Endothelial cell of umbilical vein (primary cell): ENCODE data around the gene NR0B1. TPM values are rescaled to one million over a fixed set of nuclear protein-coding genes. Genes with fewer than 3 reads are reported as not detected.

Experiments
- BruUV-seq: library from RNA; stranded (reverse); fragments of 400-500 nt; replicated peaks from 2 replicates; lab custom pipeline; 2021; lab: Mats Ljungman, UMichigan
- CTCF ChIA-PET: fragments of 300-600, 350-600 bp; sonication (Branson Sonifier 250); formaldehyde crosslinking; loops from one replicate; lab custom pipeline; 2021; ENCODE audit warnings: antibody characterized with exemption, inconsistent platforms; lab: Charles Lee
- POLR2A ChIA-PET: fragments of 300-600, 350-600 bp; sonication (Branson Sonifier 250); formaldehyde crosslinking; loops from one replicate; lab custom pipeline; 2021; ENCODE audit warnings: antibody characterized with exemption, inconsistent platforms; lab: Charles Lee
- DNase-seq: peaks from one replicate; pipeline ENCODE4 v3.0.0-alpha.2; 2011; ENCODE audit warnings: low read depth, low spot score
- FAIRE-seq: peaks from 2 replicates; lab custom pipeline; 2011; peaks lifted over from hg19 to GRCh38; lab: Jason Lieb, UNC
- H2AFZ ChIP-seq: 2 replicates; pipeline ENCODE4 v1.6.0; 2012; ENCODE audit warnings: low read depth, low read length, control low read depth, inconsistent platforms
- H3K27ac ChIP-seq: 2 replicates; pipeline ENCODE4 v1.5.1; 2011; ENCODE audit warnings: low read depth, mild to moderate bottlenecking, control low read depth, low read length, moderate library complexity; ENCODE audit not compliant: insufficient read depth
- H3K27me3 ChIP-seq, 2 experiments: 2 replicates each; pipeline versions ENCODE4 v1.6.0 to v1.6.1; 2011; ENCODE audit warnings: low read length in 2 of 2, mixed read lengths in 1 of 2; ENCODE audit not compliant: control insufficient read depth in 2 of 2, insufficient read depth in 2 of 2
- H3K36me3 ChIP-seq, 2 experiments: 2 replicates in 1 of 2; 3 replicates in 1 of 2; pipeline ENCODE4 v1.5.1; 2011; ENCODE audit warnings: low read length in 2 of 2, mild to moderate bottlenecking in 1 of 2, moderate library complexity in 1 of 2; ENCODE audit not compliant: control insufficient read depth in 2 of 2, insufficient read depth in 2 of 2; ENCODE audit errors: extremely low read depth in 1 of 2
- H3K4me1 ChIP-seq: 3 replicates; pipeline ENCODE4 v1.5.1; 2011; ENCODE audit warnings: mild to moderate bottlenecking, low read length; ENCODE audit not compliant: control insufficient read depth, insufficient read depth; ENCODE audit errors: extremely low read depth
- H3K4me2 ChIP-seq: 2 replicates; pipeline ENCODE4 v1.6.1; 2011; ENCODE audit warnings: low read length, control low read depth, mixed read lengths; ENCODE audit not compliant: insufficient read depth
- H3K4me3 ChIP-seq, 3 experiments: fragments of 200-600 bp in 1 of 3; sonication (generic), shearing (Covaris generic) in 1 of 3; replicated peaks in 1 of 3; 2 replicates each; pipeline ENCODE4 v1.5.1; 2011 to 2016; ENCODE audit warnings: control low read depth in 3 of 3, low read length in 3 of 3, mild to moderate bottlenecking in 2 of 3, inconsistent platforms in 1 of 3, low read depth in 1 of 3, moderate library complexity in 1 of 3; ENCODE audit not compliant: insufficient read depth in 1 of 3
- H3K79me2 ChIP-seq: 2 replicates; pipeline ENCODE4 v1.6.0; 2012; ENCODE audit warnings: low read length, inconsistent platforms; ENCODE audit not compliant: control insufficient read depth, insufficient read depth
- H3K9ac ChIP-seq: replicated peaks from 2 replicates; pipeline ENCODE3; 2011; ENCODE audit warnings: low read length, control low read depth; ENCODE audit not compliant: insufficient read depth; ENCODE audit errors: extremely low read depth
- H3K9me1 ChIP-seq: replicated peaks from 3 replicates; pipeline ENCODE4 v1.6.0; 2011; ENCODE audit warnings: mild to moderate bottlenecking, low read length; ENCODE audit not compliant: control insufficient read depth, insufficient read depth; ENCODE audit errors: extremely low read depth
- H3K9me3 ChIP-seq: replicated peaks from 2 replicates; pipeline ENCODE4 v1.5.1; 2012; ENCODE audit warnings: low read length, inconsistent platforms; ENCODE audit not compliant: control insufficient read depth, insufficient read depth
- H4K20me1 ChIP-seq: replicated peaks from 2 replicates; pipeline ENCODE3; 2011; ENCODE audit warnings: mild to moderate bottlenecking, low read length; ENCODE audit not compliant: control insufficient read depth, insufficient read depth; ENCODE audit errors: extremely low read depth
- CTCF ChIP-seq, 2 donors: IDR thresholded peaks; 1 replicate in 1 of 2; 2 replicates in 1 of 2; pipeline ENCODE4 v1.5.1; 2011; ENCODE audit warnings: low read length in 2 of 2, mild to moderate bottlenecking in 2 of 2, moderate library complexity in 2 of 2, control low read depth in 1 of 2, inconsistent platforms in 1 of 2, low read depth in 1 of 2; ENCODE audit not compliant: insufficient read depth in 1 of 2; ENCODE audit errors: extremely low read depth in 1 of 2
- FOS ChIP-seq: IDR thresholded peaks from 2 replicates; pipeline ENCODE4 v1.6.1; 2011; ENCODE audit warnings: mild to moderate bottlenecking, low read length, moderate library complexity, borderline replicate concordance; ENCODE audit not compliant: insufficient read depth
- JUN ChIP-seq: IDR thresholded peaks from 2 replicates; pipeline ENCODE4 v1.6.1; 2011; ENCODE audit warnings: borderline replicate concordance, low read depth; ENCODE audit not compliant: insufficient read length, insufficient read depth
- MYC ChIP-seq: IDR thresholded peaks from one replicate; pipeline ENCODE4 v1.6.1; 2011; ENCODE audit warnings: mild to moderate bottlenecking, low read depth, low read length
- POLR2A ChIP-seq: IDR thresholded peaks from 2 replicates; pipeline ENCODE4 v1.6.1; 2012; ENCODE audit warnings: low read depth, mild to moderate bottlenecking, control low read depth, low read length
- POLR2AphosphoS5 ChIP-seq: IDR thresholded peaks from 2 replicates; pipeline ENCODE4 v1.6.1; 2012; ENCODE audit warnings: low read depth, mild to moderate bottlenecking, control low read depth, low read length, moderate library complexity; ENCODE audit not compliant: insufficient read depth
- dilution Hi-C: fragments of 300-500 bp; cut with MboI; formaldehyde crosslinking; loops from one replicate; pipeline ENCODE4 v1.15.0; 2019; ENCODE audit warnings: low sequenced_read_pairs; ENCODE audit not compliant: extremely low pct_ligation_motif_present
- intact Hi-C: fragments of 100-400 bp; cut with micrococcal nuclease; formaldehyde crosslinking; loops from one replicate; pipeline ENCODE4 v1.10.0; 2022
- polyA plus RNA-seq, 4 experiments: library from polyadenylated mRNA; depleted of rRNA in 3 of 4; stranded (reverse) in 3 of 4; unstranded in 1 of 4; fragments of >200 nt; gene quantifications; 2 replicates each; pipeline versions ENCODE4 v1.2.1 to v1.2.3, GENCODE V29; 2011 to 2012; ENCODE audit warnings: missing spikeins in 1 of 4
- total RNA-seq: library from RNA; stranded (reverse); gene quantifications from 2 replicates; pipeline ENCODE4 v1.2.3, GENCODE V29; 2021

Gene NR0B1
- total and polyA plus RNA-seq, 2 donors (not counting 3 experiments of a cell fraction or from before 2014, with no cell fraction given), result not detected

DNA sequence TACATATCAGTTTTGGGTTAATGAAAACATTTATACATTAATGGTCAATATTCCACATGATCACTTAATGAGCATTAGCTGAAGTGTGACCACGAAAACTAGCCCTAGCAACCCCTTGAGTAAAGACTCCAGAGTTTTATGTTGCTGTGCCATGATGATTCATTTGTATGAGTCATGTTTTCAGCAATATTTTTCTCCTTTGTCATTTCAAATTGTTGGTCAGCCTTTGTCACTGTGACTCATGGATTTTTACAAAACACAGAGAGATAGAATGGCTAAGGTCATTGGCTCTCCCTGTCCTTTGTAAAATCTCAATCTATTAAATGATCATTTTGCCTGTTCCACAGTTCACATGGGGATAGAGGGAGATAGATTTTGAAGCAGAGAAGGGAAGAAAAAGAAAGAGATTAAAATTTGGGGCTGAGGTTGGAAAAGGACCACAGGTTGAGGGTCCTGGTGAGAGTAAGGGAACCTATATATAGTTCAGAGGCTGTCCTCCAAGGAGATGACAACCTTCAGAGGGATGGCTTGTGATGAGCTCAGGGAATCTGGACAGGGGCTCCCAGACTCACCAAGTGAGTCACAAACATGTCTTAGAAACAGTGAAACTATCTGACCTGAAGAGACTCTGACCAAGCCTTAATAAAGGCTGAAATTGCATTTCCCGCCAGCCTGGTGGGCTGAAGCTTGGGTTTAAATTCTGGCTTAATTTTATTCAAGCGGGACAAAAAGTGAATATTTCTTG is 25.6 kb downstream of the NR0B1 start:
- ChIA-PET POLR2A (no interaction called here), CTCF (interaction anchor here (0.6 to 1.4 kb wide), 2 partner anchors 11 to 25 kb away, joined by 3 read pairs; partner anchors contain the start of gene NR0B1)
- Histone ChIP-seq H3K4me1 (peaks cover 15% of the 10 kb centered on the region), H3K27me3 (no peaks in the 10 kb centered on the region), H3K4me3 (no peak overlapping the region), H3K9ac (peak overlapping the region; percentile 57), H3K9me3 (no peaks in the 10 kb centered on the region), H3K9me1 (no peaks in the 10 kb centered on the region), H3K79me2 (no peaks in the 10 kb centered on the region), H3K27ac (peak overlapping the region; percentile 97), H3K36me3 (no peaks in the 10 kb centered on the region), H4K20me1 (no peaks in the 10 kb centered on the region), H2AFZ (peak overlapping the region; percentile 59), H3K4me2 (peak overlapping the region; percentile 17)
- peak; percentile 78 for FAIRE-seq
- BruUV-seq, result TSS peak; percentile 85
- TF ChIP-seq CTCF (IDR thresholded peaks at IDR 0.05; ENCODE audit: extremely low read depth in 1 of 2, insufficient read depth in 1 of 2, low read depth in 1 of 2, low read length in 2 of 2) (no peak), POLR2AphosphoS5 (no peak), POLR2A (no peak), FOS (peak; percentile 92), MYC (no peak), JUN (peak; percentile 99)
- intact Hi-C loops, result no loop called here
- dilution Hi-C loops, result no loop called here
- peak; percentile 87 for DNase-seq
